ENCODE measurements around the gene POLR1A.

GRCh38 chr2:85972355-85972754 is 133.3 kb downstream of the POLR1A start:
- TF ChIP-seq CTCF (IDR thresholded peaks at IDR 0.05; ENCODE audit: low read depth, low read length, poor library complexity, severe bottlenecking) (no peak), EZH2phosphoT487 (IDR thresholded peaks at IDR 0.05; ENCODE audit: borderline replicate concordance, low read length) (no peak)
